K562 (cell line): ENCODE results near the gene IL26.

Experiments
- CTCF ChIP-seq, 3 experiments: IDR thresholded peaks in 2 of 3; conservative IDR thresholded peaks in 1 of 3; 2 replicates each; pipeline ENCODE4 v1.5.1; 2011 to 2012; ENCODE audit warnings: low read length in 3 of 3, mild to moderate bottlenecking in 3 of 3, control low read depth in 2 of 3, improper control_type of control experiment in 1 of 3, inconsistent platforms in 1 of 3, low read depth in 1 of 3, mixed read lengths in 1 of 3, moderate library complexity in 1 of 3; ENCODE audit not compliant: insufficient read depth in 2 of 3
- GABPA ChIP-seq: fragments of 200-800 bp; sonication (Bioruptor generic); conservative IDR thresholded peaks from 2 replicates; pipeline ENCODE4 v1.6.1; 2016; ENCODE audit warnings: low read depth, missing genetic modification characterization, missing compliant biosample characterization
- RBM34 ChIP-seq: fragments of 200-400 bp; formaldehyde crosslinking; IDR thresholded peaks from 2 replicates; pipeline ENCODE4 v1.6.1; 2018; ENCODE audit warnings: low read length, borderline replicate concordance; ENCODE audit not compliant: insufficient read depth
- ZFP30 ChIP-seq: fragments of 250-450 bp; sonication (Bioruptor Pico); IDR thresholded peaks from 2 replicates; pipeline ENCODE4 v1.8.0; 2022; ENCODE audit warnings: moderate library complexity, mild to moderate bottlenecking, inconsistent platforms, borderline replicate concordance
- ZKSCAN1 ChIP-seq: fragments of 150-350 bp; IDR thresholded peaks from 2 replicates; pipeline ENCODE4 v1.6.1; 2016; ENCODE audit warnings: low read depth, low read length
- ZNF175 ChIP-seq: fragments of 200-800 bp; sonication (Bioruptor generic); IDR thresholded peaks from 2 replicates; pipeline ENCODE4 v1.6.1; 2016; ENCODE audit warnings: low read depth, mild to moderate bottlenecking, missing genetic modification characterization, missing compliant biosample characterization

- TF ChIP-seq ZNF175 (CRISPR knock-in tag) (no peak), RBM34 (no peak), GABPA (tag) (no peak), CTCF (IDR thresholded peaks at IDR 0.05 in 2 of 3, conservative IDR thresholded peaks at IDR 0.05 in 1 of 3; ENCODE audit: insufficient read depth in 2 of 3, low read depth in 1 of 3, low read length in 3 of 3) (no peak), ZKSCAN1 (no peak), ZFP30 (CRISPR knock-in tag) (no peak)
Measured at GRCh38 chr12:68242777-68243176, 17.2 kb upstream of the IL26 start.
